Memory B cell (primary cell): ENCODE data around the gene RPS15.
A peak's percentile ranks its signal among the peaks of the same experiment; 100 is the strongest.

ENCODE experiments used
- ATAC-seq: fragments of 150-1000 bp; cut with Tn5 transposase; 2 replicates; pipeline ENCODE4 v1.10.0; 2021; ENCODE audit warnings: low read depth, mild to moderate bottlenecking, moderate library complexity
- DNase-seq, 2 donors: peaks; one replicate each; pipeline ENCODE4 v3.0.0; 2022; ENCODE audit warnings: low spot score in 2 of 2
- H3K27ac Mint-ChIP-seq: one replicate; pipeline ENCODE4 v1.8.0; 2022; ENCODE audit warnings: mild to moderate bottlenecking, moderate library complexity, mixed read lengths
- H3K27me3 Mint-ChIP-seq: one replicate; pipeline ENCODE4 v1.8.0; 2022; ENCODE audit warnings: mixed read lengths
- H3K36me3 Mint-ChIP-seq: one replicate; pipeline ENCODE4 v1.8.0; 2022; ENCODE audit warnings: mild to moderate bottlenecking, mixed read lengths
- H3K4me1 Mint-ChIP-seq: one replicate; pipeline ENCODE4 v1.8.0; 2022; ENCODE audit warnings: mixed read lengths
- H3K4me3 Mint-ChIP-seq: one replicate; pipeline ENCODE4 v1.8.0; 2022; ENCODE audit warnings: mild to moderate bottlenecking, moderate library complexity, mixed read lengths
- H3K9me3 Mint-ChIP-seq: one replicate; pipeline ENCODE4 v1.8.0; 2022; ENCODE audit warnings: mixed read lengths

Gene RPS15

GRCh38 chr19:1489463-1490310, 51.5 kb downstream of the RPS15 start:
- ATAC-seq: no peak
- peaks cover 1% of the 10 kb centered on the region for H3K27me3 Mint-ChIP-seq

More at GRCh38 chr19:1489463-1490310, 51.5 kb downstream of the RPS15 start:
- H3K27ac Mint-ChIP-seq: no peak overlapping the region
- DNase-seq: no peak
- peak overlapping the region; percentile 47 for H3K4me3 Mint-ChIP-seq
- H3K4me1 Mint-ChIP-seq: peaks cover 5% of the 10 kb centered on the region
- no peaks in the 10 kb centered on the region for H3K36me3 Mint-ChIP-seq
- no peaks in the 10 kb centered on the region for H3K9me3 Mint-ChIP-seq
